ENCODE results near the gene RAB6A. TPM values are rescaled to one million over a fixed set of nuclear protein-coding genes. Genes with fewer than 3 reads are reported as not detected.
"Not testable (repeated sequence)": the region's sequence is repeated elsewhere in the genome, so short reads cannot be mapped to it uniquely, and the experiment has no call there.

RAB6A gene
- total RNA-seq, 1 experiment from 2014 or later, result 60.6 TPM

DNA sequence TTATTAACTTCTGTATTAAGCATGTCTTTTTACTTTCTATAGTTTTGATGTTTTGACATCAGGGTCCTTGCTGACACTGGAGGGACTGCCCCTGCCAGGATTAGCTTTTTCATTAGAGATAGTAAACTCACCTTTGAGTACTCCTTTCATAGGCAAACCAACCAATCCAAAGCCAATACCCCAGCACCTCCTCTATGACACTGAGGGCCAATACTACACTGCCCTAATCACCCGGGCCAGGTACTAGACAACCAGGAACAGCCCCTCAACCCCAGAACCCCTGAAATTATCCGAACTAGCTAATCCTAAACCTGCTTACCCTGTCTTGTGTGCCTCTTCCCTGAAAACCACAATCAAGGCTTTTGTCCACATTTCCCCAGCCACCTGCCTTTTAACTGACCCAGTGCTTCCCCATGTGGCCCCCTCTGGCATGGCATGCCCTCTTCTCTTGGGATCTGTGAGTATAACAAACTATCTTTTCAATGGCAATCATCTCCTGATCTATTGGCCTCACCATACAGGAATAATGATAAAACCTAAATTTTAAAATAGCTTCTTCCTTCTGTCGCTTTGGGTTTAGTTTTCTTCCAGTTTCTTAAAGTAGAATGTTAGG, 31.2 kb downstream of the RAB6A start:
- DNase-seq (ENCODE audit: extremely low read depth, low read depth), result no peak

GRCh38 chr11:73728000-73728399, 32.9 kb downstream of the RAB6A start:
- DNase-seq (ENCODE audit: extremely low read depth, low read depth), result no peak

DNA sequence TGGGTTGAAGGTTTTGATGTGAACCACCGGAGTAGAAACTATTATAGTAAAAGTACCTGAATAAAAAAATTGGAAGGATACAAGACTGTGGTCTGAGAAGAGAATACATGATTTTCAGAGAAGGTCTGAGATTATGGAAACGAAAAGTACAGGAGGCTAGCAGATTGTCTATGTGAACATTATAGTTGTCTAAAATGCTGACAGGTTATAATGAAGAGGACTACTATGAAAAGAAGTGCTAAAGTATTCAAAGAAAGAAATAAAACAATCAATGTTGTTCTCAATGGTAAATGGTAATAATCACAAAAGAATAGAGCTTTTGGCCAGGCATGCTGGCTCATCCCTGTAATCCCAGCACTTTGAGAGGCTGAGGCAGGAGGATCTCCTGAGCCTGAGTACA, 34.0 kb downstream of the RAB6A start:
- DNase-seq (ENCODE audit: extremely low read depth, low read depth), result no peak

DNA sequence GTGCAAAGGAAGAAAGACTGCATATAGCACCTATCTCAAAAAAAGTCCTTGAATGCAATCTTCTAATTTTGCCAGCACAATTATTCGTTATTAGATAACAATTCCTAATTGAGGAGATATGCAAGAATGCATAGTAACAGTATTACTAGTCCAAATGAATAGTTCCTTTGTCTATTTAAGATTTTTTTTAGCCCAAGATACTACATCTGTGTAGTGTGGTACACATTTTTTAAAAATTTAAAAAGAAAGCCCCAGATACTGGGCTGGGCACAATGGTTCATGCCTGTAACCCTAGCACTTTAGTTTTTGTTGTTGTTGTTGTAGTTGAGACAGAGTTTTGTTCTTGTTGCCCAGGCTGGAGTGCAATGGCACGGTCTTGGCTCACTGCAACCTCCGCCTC, 43.7 kb downstream of the RAB6A start:
- DNase-seq (ENCODE audit: extremely low read depth, low read depth), result no peak

DNA sequence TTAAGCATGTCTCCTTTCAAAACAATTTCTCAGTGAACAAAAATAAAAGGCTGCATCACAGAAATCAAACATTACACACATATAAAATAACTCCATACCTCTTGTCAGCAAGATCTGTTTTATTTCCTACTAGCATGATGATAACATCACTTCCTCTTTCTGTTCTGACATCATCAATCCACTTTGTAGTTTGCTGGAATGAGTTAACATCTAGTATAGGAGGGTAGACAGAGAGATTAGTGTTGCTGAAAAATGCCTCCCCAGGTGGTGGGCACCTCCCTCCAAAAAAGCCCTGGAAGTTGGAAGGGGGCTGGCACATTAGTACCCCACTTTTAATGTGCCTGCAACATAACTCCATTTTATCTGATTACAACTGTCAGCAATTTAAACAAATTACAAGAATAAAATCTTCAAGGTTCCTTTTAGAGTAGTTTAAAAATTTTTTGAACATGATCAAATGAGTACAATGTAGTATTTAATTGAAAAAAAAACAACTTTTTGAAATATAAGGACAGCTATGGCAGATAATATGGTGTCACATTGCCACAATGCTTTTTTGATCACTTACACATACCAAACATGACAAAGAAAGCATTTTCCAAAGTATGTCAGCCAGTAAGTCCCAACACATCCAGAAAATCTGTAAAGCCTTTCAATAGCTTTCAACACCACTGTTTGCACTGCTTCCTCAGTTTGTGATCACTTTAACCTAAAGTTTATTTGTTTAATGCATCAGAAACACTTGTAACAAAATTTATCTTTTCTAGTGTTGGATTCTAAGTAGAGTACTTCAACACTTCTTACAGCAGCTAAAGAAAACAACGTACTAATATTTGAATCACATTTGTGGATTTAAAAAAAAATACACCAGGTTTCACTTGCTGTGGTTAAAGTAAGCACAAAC, 44.5 kb downstream of the RAB6A start:
- DNase-seq (ENCODE audit: extremely low read depth, low read depth), result no peak

- no peak for DNase-seq (ENCODE audit: extremely low read depth, low read depth)
Observed at GRCh38 chr11:73715541-73715940, 45.3 kb downstream of the RAB6A start.

GRCh38 chr11:73710964-73711363, 49.9 kb downstream of the RAB6A start:
- DNase-seq (ENCODE audit: extremely low read depth, low read depth), result no peak

DNA sequence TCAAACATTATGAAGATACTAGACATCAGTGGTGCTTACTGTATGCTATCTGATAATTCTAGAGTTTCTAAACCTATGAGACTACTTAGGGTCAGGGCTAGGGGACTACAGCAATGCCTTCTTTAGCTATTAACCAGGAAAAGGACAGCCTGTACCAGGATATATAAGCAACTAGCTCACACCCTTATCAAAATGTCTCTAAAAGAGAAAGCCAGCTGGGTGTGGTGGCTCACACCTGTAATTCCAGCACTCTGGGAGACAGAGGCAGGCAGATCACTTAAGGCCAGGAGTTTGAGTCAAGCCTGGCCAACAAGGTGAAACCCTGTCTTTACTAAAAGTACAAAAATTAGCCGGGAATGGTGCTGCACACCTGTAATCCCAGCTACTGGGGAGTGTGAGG, 55.8 kb downstream of the RAB6A start:
- no peak for DNase-seq (ENCODE audit: extremely low read depth, low read depth)

- DNase-seq (ENCODE audit: extremely low read depth, low read depth), result no peak
Observed at GRCh38 chr11:73693899-73694525, 66.9 kb downstream of the RAB6A start.

DNA sequence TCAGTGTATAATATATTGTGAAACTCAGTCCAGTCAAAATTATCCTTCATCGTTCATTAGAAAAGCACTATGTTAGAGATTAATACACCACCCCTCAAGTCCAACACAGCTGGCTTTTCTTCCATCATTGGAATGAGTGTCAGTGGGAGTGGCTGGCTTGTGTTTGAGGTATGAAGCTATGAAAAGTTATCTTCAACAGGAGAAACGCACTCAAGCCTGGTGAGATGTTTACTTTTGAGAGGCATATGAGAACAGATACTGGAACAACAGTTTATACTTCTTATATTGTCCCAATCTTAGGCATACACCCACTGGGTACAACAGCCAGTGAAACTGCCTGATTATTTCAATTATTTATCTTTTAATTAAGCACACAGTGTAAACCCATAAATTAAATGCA, 80.2 kb downstream of the RAB6A start:
- DNase-seq (ENCODE audit: extremely low read depth, low read depth), result no peak

GRCh38 chr11:73676552-73676951, 84.3 kb downstream of the RAB6A start:
- not testable (repeated sequence) for DNase-seq (ENCODE audit: extremely low read depth, low read depth)

GRCh38 chr11:73671701-73672100, 89.2 kb downstream of the RAB6A start:
- DNase-seq (ENCODE audit: extremely low read depth, low read depth), result no peak

DNA sequence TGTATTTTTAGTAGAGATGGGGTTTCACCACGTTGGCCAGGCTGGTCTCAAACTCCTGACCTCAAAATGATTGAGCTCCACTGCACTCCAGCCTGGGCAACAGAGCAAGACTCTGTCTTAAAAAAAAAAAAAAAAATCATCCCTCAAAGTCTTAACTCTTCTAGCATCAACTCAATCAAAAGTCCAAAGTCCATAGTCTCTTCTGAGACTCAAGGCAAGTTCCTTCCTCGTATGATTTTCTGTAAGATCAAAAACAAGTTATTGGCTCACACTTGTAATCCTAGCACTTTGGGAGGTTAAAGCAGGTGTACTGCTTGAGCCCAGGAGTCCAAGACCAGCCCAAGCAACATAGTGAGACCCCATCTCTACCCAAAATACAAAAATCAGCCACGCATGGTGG, 90.1 kb downstream of the RAB6A start:
- no peak for DNase-seq (ENCODE audit: extremely low read depth, low read depth)

DNA sequence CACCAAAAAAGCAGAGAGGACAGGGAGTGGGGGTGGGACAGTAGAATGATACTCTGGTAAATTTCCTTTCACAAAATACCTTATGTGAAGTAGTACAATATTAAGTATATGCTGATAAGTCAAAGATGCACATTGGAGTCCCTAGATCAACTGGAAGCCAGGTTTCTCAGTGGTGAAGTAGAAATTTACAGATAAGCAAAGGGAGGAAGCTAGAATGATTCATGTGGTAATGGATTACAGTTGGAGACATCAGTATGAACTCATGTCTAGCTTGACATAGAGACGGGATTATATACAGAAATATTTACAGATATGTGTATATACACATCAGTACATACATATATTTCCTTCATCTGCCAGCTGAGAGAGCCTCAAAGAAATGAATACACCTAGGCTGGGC, 93.0 kb downstream of the RAB6A start:
- no peak for DNase-seq (ENCODE audit: extremely low read depth, low read depth)

DNA sequence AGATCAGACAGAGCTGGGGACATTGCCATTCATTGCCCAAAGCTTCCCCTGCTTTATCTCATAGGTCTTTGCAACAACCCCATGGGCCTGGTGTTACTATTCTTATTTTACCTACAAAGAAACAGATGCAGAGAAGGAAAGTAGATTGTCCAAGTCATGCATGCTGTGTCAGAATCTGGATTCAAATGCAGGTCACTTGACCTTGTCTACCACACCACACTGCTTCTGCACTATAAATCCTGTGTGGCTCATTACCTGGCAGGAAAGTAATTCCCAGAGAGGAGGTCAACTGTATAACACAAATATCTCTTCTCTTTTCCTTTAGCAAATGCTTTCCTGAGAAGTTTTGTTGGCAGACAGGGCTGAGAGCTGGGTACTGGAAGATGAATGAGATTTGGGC, 96.0 kb downstream of the RAB6A start:
- DNase-seq (ENCODE audit: extremely low read depth, low read depth), result no peak

- no peak for DNase-seq (ENCODE audit: extremely low read depth, low read depth)
Observed at GRCh38 chr11:73663604-73664495, 97.0 kb downstream of the RAB6A start.

GRCh38 chr11:73662445-73663157, 98.3 kb downstream of the RAB6A start:
- DNase-seq (ENCODE audit: extremely low read depth, low read depth), result no peak

DNA sequence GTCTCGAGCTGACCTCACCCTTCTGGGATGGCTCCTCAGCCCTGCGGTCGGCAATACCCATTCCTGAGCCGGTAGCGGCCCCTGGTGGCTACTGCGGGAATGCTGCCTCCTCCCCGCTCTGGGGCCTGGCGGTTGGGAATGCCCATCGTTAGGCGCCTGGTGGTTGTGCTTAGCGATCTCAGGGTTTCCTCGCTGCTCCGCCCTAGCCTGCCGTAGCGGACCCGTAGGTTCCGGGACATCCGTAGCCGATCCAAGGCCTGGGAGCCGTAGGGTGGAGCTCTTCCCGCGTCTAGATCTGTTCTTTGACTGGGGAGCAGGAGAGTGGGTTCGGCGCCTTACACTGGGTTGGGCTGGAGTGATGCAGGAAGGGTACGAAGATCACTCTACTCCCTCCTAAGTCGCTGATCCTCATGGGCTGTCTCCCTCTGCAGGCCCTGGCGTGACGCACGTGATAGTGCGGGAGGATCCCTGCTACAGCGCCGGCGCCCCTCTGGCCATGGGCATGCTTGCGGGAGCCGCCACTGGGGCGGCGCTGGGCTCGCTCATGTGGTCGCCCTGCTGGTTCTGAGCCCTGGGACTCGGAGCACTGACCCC, 99.7 kb downstream of the RAB6A start:
- peak; percentile 72 for DNase-seq (ENCODE audit: extremely low read depth, low read depth)

DNA sequence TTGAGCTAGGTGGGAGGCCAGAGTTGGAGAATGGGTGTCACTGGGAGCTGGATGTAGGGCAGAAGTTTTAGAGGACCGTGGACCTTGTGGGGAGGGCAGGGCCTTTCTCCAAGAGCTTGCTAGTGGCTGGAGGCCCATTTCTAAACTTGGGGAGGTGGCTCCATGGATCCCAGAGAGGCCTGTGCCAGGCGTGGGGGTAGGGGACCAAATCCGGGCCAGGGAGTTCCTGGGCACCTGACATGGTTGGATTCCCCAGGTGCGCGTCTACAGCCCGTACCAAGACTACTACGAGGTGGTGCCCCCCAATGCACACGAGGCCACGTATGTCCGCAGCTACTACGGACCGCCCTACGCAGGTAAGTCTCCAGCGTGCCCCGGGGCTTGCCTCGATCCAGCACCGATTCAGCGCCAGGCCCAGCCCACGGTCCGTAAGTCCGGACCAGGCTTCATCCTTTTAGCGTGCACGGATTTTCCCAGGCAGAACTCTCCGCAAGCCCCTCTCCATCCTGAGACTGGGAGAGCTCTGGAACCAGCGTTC, 100.3 kb downstream of the RAB6A start:
- DNase-seq (ENCODE audit: extremely low read depth, low read depth), result no peak
